K562 (cell line): Measurements from ENCODE around the gene AMT. TPM values are rescaled to one million over a fixed set of nuclear protein-coding genes. Genes with fewer than 3 reads are reported as not detected.
A peak's percentile ranks its signal among the peaks of the same experiment; 100 is the strongest.

Experiments
- ATAC-seq: fragments of 200-7000 bp; cut with Tn5 transposase; 3 replicates; pipeline ENCODE4 v1.9.1; 2020; ENCODE audit warnings: moderate library complexity
- BruUV-seq: library from RNA; stranded (reverse); fragments of 400-500 nt; replicated peaks from 2 replicates; lab custom pipeline; 2021; lab: Mats Ljungman, UMichigan
- CTCF ChIA-PET: fragments of 300-600 bp; formaldehyde crosslinking; extraction: SDS; loops from one replicate; lab custom pipeline; 2021; ENCODE audit warnings: low intra/inter-chr PET ratio; lab: Yijun Ruan, JAX
- POLR2A ChIA-PET: fragments of 300-600, 350-650 bp; sonication (Branson Sonifier 250); formaldehyde crosslinking; extraction: SDS; loops from one replicate; lab custom pipeline; 2021; ENCODE audit warnings: antibody characterized with exemption, inconsistent platforms; lab: Yijun Ruan, JAX
- DNase-seq, 4 experiments: peaks; one replicate each; pipeline versions ENCODE4 v3.0.0 to v3.0.0-alpha.2; 2011 to 2018; ENCODE audit warnings: low spot score in 3 of 4, mixed read lengths in 3 of 4; ENCODE audit errors: extremely low read depth in 1 of 4
- FAIRE-seq: peaks from 2 replicates; lab custom pipeline; 2011; peaks lifted over from hg19 to GRCh38; lab: Jason Lieb, UNC
- H2AFZ ChIP-seq: 2 replicates; pipeline ENCODE4 v1.6.0; 2011; ENCODE audit warnings: low read depth, low read length, control low read depth, inconsistent platforms
- H3K27ac ChIP-seq: fragments of 200-600 bp; 3 replicates; pipeline ENCODE4 v1.8.0; 2011; ENCODE audit warnings: low read depth, mild to moderate bottlenecking, control low read depth, inconsistent platforms, low read length, moderate library complexity, mixed read lengths; ENCODE audit errors: extremely low read depth
- H3K27me3 ChIP-seq, 2 experiments: fragments of 300-600 bp in 1 of 2; 2 replicates in 1 of 2; 3 replicates in 1 of 2; pipeline versions ENCODE4 v1.6.0 to v1.8.0; 2011; ENCODE audit warnings: inconsistent platforms in 2 of 2, low read length in 2 of 2, mild to moderate bottlenecking in 1 of 2, mixed read lengths in 1 of 2, moderate library complexity in 1 of 2; ENCODE audit not compliant: control insufficient read depth in 2 of 2, insufficient read depth in 2 of 2
- H3K36me3 ChIP-seq: fragments of 300-600 bp; 3 replicates; pipeline ENCODE4 v1.8.0; 2011; ENCODE audit warnings: mild to moderate bottlenecking, low read length, inconsistent platforms; ENCODE audit not compliant: control insufficient read depth, insufficient read depth
- H3K4me1 ChIP-seq, 2 experiments: fragments of 200-600 bp in 1 of 2; replicated peaks in 1 of 2; 2 replicates in 1 of 2; 3 replicates in 1 of 2; pipeline versions ENCODE4 v1.5.1 to v1.8.0; 2011; ENCODE audit warnings: inconsistent platforms in 2 of 2, low read length in 2 of 2, mild to moderate bottlenecking in 1 of 2, mixed read lengths in 1 of 2, moderate library complexity in 1 of 2; ENCODE audit not compliant: control insufficient read depth in 2 of 2, insufficient read depth in 2 of 2
- H3K4me2 ChIP-seq: 2 replicates; pipeline ENCODE4 v1.6.1; 2011; ENCODE audit warnings: low read length, control low read depth, inconsistent platforms, mixed read lengths; ENCODE audit not compliant: insufficient read depth
- H3K4me3 ChIP-seq: fragments of 200-600 bp; sonication (generic), shearing (Covaris generic); 2 replicates; pipeline ENCODE4 v1.5.1; 2016; ENCODE audit warnings: control low read depth, inconsistent platforms
- H3K79me2 ChIP-seq: fragments of 200-600 bp; 3 replicates; pipeline ENCODE4 v1.8.0; 2011; ENCODE audit warnings: low read length, inconsistent platforms; ENCODE audit not compliant: control insufficient read depth, insufficient read depth
- H3K9ac ChIP-seq, 2 experiments: 2 replicates each; pipeline versions ENCODE4 v1.6.0 to v1.6.1; 2011; ENCODE audit warnings: low read depth in 2 of 2, low read length in 2 of 2, control low read depth in 1 of 2, inconsistent platforms in 1 of 2, mild to moderate bottlenecking in 1 of 2, mixed read lengths in 1 of 2; ENCODE audit not compliant: insufficient read depth in 1 of 2
- H3K9me1 ChIP-seq: one replicate; pipeline ENCODE4 v1.6.0; 2011; ENCODE audit warnings: inconsistent platforms, mild to moderate bottlenecking, low read length, moderate library complexity; ENCODE audit not compliant: control insufficient read depth, insufficient read depth
- H3K9me3 ChIP-seq: replicated peaks from 2 replicates; pipeline ENCODE4 v1.5.1; 2011; ENCODE audit warnings: low read depth, low read length, inconsistent platforms; ENCODE audit not compliant: control insufficient read depth, insufficient read depth
- H4K20me1 ChIP-seq: replicated peaks from 2 replicates; pipeline ENCODE4 v1.6.1; 2011; ENCODE audit warnings: low read length, inconsistent platforms, mixed read lengths; ENCODE audit not compliant: control insufficient read depth, insufficient read depth
- HDAC1 ChIP-seq, 2 experiments: fragments of 450-650 bp; IDR thresholded peaks; 2 replicates each; pipeline ENCODE4 v1.6.1; 2016 to 2017; ENCODE audit warnings: inconsistent platforms in 1 of 2, mild to moderate bottlenecking in 1 of 2, moderate library complexity in 1 of 2
- LEF1 ChIP-seq: fragments of 450-650 bp; IDR thresholded peaks from 2 replicates; pipeline ENCODE4 v1.6.1; 2016; ENCODE audit warnings: mild to moderate bottlenecking
- MTA3 ChIP-seq: fragments of 450-650 bp; formaldehyde crosslinking; IDR thresholded peaks from 2 replicates; pipeline ENCODE4 v1.6.1; 2017; ENCODE audit warnings: mild to moderate bottlenecking, borderline replicate concordance
- NFIC ChIP-seq: fragments of 450-650 bp; IDR thresholded peaks from 2 replicates; pipeline ENCODE4 v1.6.1; 2017; ENCODE audit warnings: mild to moderate bottlenecking, inconsistent platforms
- PHF21A ChIP-seq: fragments of 450-650 bp; IDR thresholded peaks from 2 replicates; pipeline ENCODE4 v1.6.1; 2017; ENCODE audit warnings: low read depth, borderline replicate concordance
- RBM14 ChIP-seq: fragments of 200-400 bp; formaldehyde crosslinking; IDR thresholded peaks from 2 replicates; pipeline ENCODE4 v1.6.1; 2018; ENCODE audit warnings: low read depth, mild to moderate bottlenecking, low read length, moderate library complexity, borderline replicate concordance; ENCODE audit not compliant: insufficient read depth
- TRIM24 ChIP-seq, 2 experiments: fragments of 450-650 bp; IDR thresholded peaks; 2 replicates each; pipeline ENCODE4 v1.6.1; 2016
- ZFX ChIP-seq: sonication (generic); formaldehyde crosslinking; IDR thresholded peaks from 2 replicates; pipeline ENCODE4 v1.8.0; 2022; ENCODE audit warnings: mild to moderate bottlenecking, missing genetic modification reagents, moderate library complexity
- ZNF592 ChIP-seq: fragments of 450-650 bp; IDR thresholded peaks from 2 replicates; pipeline ENCODE4 v1.6.1; 2017; ENCODE audit warnings: antibody characterized with exemption, mild to moderate bottlenecking
- WGBS: fragments of 100-300 bp; shearing (Covaris generic); methylation state at CpG from one replicate; pipeline ENCODE4 v1.1.6; 2016; ENCODE audit warnings: low coverage, mixed read lengths; ENCODE audit not compliant: insufficient coverage; ENCODE audit errors: missing lambda C conversion rate; 5-methylcytosine and 5-hydroxymethylcytosine counted together
- in situ Hi-C: fragments of 300-500 bp; cut with MboI; formaldehyde crosslinking; loops from 4 replicates; pipeline ENCODE4 v1.15.0; 2018; ENCODE audit warnings: inconsistent platforms, mixed read lengths
- intact Hi-C: fragments of 100-400 bp; cut with micrococcal nuclease; formaldehyde crosslinking; loops from 2 replicates; pipeline ENCODE4 v1.14.2; 2022
- polyA plus RNA-seq, 8 experiments: library from polyadenylated mRNA; depleted of rRNA in 4 of 8; stranded (reverse) in 5 of 8; unstranded in 3 of 8; fragments of >200 nt; fragmentation: Nextera tagmentation in 2 of 8; fragmentation: Illumina TruSeq in 1 of 8; extraction: Ambion mirVana in 2 of 8; extraction: Trizol in 1 of 8; gene quantifications; 2 replicates each; pipeline versions ENCODE4 v1.2.1 to v1.2.3, GENCODE V29; 2011 to 2014; ENCODE audit warnings: inconsistent platforms in 1 of 8, missing spikeins in 1 of 8
- total RNA-seq, 7 experiments: library from RNA; depleted of rRNA in 6 of 7; stranded (reverse); fragments of >200 nt in 6 of 7; fragmentation: Illumina TruSeq in 2 of 7; extraction: Trizol in 2 of 7; gene quantifications; 2 replicates each; pipeline versions ENCODE4 v1.2.1 to v1.2.3, GENCODE V29; 2011 to 2021; ENCODE audit warnings: low replicate concordance in 1 of 7

The AMT gene
- total and polyA plus RNA-seq, 9 of the 15 experiments (the other 6 are each of a cell fraction or from before 2014, with no cell fraction given): 0.14 to 2.1 (median 0.52) TPM

- no peaks in the 10 kb centered on the region; the same call in 2 of the 3 replicates for H3K36me3 ChIP-seq
- H3K9ac ChIP-seq: peak overlapping the region; percentile 73 to 86
- no peaks in the 10 kb centered on the region for H3K27me3 ChIP-seq
- ChIA-PET CTCF (interaction anchor here (0.6 kb wide), 1 partner anchor 319 kb away, joined by 3 read pairs; no protein-coding TSS in a partner anchor), POLR2A (interaction anchor here (0.6 to 2.0 kb wide), 6 partner anchors 15 to 601 kb away, joined by 3 to 5 read pairs (median 4); partner anchors contain the start of genes IP6K1 and RHOA)
- peak overlapping the region; percentile 45 for H3K4me3 ChIP-seq
- H3K9me1 ChIP-seq: no peaks in the 10 kb centered on the region
- H4K20me1 ChIP-seq: no peaks in the 10 kb centered on the region
- peak overlapping the region; percentile 91 for H2AFZ ChIP-seq
- intact Hi-C loops (no loop called here), in situ Hi-C loops (no loop called here)
- peak; percentile 76 for FAIRE-seq
- DNase-seq: peak; percentile 28 to 68 (median 32)
- no peaks in the 10 kb centered on the region for H3K9me3 ChIP-seq
- BruUV-seq: TSS peak; percentile 90
- peaks cover 31 to 42% of the 10 kb centered on the region in 2 experiments for H3K4me1 ChIP-seq
- H3K4me2 ChIP-seq: peak overlapping the region; percentile 88
- H3K27ac ChIP-seq: peak overlapping the region; percentile 92
- H3K79me2 ChIP-seq: peaks cover 37% of the 10 kb centered on the region
- WGBS: 4% methylated on average over 20 of the region's 23 CpGs
- ATAC-seq: peak; percentile 6; the same call in 2 of the 3 replicates
- TF ChIP-seq MTA3 (0 out of 2 replicates have a peak, but pooled peaks have one; percentile 7), PHF21A (peak; percentile 66; the same call in 1 of the 2 replicates), ZFX (CRISPR knock-in tag) (peak; percentile 66), LEF1 (peak; percentile 62; the same call in 1 of the 2 replicates), TRIM24 (IDR thresholded peaks at IDR 0.05) (0 out of 4 replicates have a peak, but pooled peaks of 1 of the 2 experiments have one; percentile 26), HDAC1 (IDR thresholded peaks at IDR 0.05) (0 out of 4 replicates have a peak, but pooled peaks of 1 of the 2 experiments have one; percentile 16), ZNF592 (peak; percentile 27), RBM14 (no peak), NFIC (peak; percentile 77)
Observed at GRCh38 chr3:49469037-49469935, 47.0 kb upstream of the AMT start.
